NCI-H2107 (cell line): ENCODE data around the gene PRR33.
"Not testable (repeated sequence)": the region's sequence is repeated elsewhere in the genome, so short reads cannot be mapped to it uniquely, and the experiment has no call there.

ENCODE experiments used
- DNase-seq: peaks from one replicate; lab custom pipeline; 2025; lab: John Stamatoyannopoulos, UW

PRR33 gene

DNA sequence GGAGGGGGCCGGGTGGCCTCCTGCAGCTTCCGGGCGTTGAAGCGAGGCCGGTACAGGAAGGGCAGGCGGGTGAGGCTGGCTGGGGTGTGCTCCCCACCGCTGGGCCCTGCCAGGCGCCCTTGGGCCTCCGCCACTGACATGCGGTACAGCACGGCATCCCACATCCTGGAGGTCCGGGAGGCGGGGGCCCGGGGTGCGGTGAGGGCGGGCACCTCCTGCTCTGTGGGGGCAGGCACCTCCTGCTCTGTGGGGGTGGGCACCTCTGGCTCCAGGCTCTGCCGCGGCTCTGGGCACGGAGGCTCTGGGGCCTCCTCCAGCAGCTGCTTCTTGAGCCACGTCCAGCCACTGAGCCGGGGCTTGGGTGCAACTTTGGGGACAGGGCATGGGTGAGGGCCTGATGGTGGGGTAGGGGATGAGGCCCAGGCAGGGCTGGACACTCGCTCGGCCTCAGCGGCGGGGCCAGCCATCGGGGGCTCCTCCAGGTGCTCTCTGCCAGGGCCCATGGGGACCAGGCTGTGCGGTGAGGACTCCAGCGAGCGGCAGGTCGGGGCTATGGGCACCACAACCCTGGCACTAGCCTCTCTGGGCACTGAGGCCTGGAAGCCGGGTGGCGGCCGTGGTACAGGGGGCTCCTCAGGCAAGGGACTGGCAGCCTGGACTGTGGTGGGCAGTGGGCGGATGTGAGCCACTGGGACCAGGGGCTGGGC lies 2.3 kb downstream of the PRR33 start:
- DNase-seq = no peak

DNA sequence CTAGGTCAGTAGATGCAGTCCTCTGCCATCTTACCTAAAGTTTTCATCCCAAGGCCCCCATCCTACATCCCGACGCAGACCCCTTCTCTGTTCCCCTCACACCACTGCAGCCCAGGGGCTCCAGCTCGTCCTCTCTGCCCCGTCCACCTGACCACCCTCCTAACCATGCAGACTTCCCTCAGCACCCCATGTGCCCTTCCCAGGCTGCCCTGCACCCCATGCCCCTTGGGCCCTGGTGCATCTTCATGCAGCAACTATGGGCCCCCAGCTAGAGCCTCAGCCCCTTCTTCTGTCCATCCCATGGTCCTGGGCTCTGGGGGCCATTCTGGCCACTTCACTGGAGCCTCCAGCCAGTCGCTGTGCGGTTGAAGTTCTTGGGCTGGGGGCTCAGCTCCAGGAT lies 2.9 kb downstream of the PRR33 start:
- DNase-seq = no peak

DNA sequence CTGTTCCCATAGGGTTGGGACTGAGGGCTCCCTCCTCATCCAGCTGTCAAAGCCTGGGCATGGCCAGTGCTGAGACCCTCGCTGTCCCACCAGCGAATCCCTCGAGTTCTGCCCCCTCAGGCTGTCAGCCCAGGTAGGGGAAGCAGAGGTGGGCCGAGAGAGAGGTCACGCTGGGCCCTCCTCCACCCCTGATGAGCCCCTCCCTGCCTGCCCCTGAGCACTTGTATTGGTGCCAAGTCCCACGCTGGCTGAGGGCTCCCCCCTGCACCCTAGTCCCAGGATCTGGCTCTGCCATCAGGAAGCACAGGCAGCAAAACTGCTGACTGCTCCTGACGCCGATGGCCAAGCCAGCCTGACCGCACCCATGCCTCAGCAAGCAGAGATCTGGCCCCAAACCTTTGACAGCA lies 3.3 kb downstream of the PRR33 start:
- no peak for DNase-seq

DNA sequence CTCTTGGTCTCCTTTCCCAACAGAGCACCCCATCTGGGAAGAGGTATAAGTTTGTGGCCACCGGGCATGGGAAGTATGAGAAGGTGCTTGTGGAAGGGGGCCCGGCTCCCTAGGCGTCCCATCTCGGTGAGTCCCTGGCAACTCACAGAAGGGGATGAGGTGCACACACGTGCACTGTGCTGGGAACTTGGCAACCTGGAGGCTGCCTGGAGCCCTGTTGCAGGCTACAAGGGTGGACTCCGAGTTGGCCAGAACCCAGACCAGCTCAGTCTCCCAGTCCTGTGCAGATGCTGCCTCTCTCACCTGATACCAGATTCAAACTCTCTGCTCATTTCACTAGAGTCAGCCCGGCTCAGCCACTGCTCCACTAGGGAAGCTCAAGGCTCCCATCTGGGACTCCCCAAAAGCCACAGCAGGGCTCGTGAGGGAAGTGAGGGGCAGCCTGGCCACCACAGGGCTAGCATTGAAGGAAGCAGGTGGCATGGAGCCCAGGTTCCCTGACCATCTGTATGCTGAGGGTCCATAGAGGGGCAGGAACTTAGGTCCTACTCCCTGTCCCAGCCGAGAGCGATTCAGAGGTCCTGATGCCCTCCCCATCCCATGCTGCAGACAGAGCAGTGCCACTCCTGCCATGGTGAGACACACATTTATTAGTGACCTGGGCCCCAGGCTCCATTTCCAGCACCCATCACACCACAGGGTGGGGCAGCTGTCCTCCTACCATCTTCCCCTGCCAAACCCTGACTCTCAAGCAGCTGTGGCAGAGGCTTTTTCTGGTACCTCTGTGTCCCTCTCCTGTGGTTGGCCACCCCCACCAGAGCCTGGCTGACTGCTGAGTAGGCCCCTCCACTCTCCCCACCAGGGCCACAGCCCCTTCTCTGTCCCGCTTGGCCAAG lies 4.0 kb downstream of the PRR33 start:
- DNase-seq = no peak

DNA sequence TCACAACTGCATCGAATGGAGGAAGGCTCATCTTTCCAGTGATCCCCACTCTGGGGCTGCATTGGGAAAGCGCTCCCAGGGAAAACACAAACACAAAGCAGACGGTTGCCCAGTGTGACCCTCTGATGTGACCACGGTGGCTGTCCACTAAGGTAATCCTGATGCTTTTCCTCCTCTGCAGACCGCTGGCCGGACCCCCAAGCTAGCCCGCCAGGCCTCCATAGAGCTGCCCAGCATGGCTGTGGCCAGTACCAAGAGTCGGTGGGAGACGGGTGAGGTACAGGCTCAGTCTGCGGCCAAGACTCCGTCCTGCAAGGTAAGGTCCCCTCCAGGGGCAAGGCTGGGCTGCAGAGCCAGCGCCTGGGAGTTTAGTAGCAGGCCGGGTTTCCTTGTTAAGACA lies 5.1 kb downstream of the PRR33 start:
- DNase-seq = not testable (repeated sequence)

DNA sequence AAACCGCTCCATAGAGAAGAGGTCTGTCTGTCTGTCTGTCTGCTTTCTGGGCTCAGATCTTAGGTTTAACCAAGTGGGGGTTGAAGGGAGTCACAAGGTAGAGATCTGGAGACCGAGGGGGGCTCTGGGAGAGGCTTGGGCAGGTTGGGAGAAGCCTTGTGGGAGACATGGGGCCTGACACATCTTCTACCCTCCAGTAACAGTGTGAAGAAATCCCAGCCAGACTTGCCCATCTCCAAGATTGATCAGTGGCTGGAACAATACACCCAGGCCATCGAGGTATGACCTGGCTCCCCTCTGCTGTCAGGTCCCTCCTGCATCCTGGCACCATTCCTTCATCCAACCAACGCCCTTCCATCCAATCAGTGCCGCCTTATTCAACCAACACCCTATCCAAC lies 7.4 kb downstream of the PRR33 start:
- no peak for DNase-seq

DNA sequence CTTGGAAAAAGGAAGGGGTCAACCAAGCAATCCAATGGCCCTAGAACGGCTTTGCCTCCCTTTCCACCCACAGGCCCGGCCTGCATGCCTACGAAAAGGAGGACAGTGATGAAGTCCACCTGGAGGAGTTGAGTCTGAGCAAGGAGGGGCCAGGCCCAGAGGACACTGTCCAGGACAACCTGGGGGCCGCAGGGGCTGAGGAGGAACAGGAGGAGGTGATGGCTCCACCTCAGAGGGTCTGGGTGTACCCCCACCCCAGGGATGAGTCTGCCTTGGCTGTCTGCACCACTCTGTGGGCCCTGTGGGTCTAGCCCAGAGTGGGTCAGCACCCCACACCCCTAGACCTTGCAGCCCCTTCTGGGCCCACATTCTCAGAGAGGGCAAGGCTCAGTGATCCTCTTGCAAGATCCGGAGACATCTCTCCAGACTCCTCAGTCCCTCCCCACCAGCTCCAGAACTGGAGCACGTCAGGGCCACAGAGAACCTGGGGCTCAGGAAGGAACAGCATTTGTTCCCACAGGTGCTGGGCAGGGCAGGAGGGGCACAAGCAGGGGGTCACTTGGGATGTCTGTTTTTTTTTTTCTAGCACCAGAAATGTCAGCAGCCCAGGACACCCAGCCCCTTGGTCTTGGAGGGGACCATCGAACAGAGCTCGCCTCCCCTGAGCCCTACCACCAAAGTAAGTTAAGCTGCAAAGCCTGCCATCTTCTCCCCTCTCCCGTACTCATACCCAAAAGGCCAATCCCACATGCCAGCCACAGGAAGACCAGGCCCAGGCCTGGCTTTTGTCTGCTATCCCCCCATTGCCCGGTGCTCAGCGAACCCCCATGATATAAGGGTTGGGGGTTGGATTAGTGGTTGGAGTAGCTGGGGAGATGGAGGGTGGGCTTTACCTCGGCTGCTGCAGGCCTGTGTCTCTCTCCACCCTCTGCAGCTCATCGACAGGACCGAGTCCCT lies 8.1 kb downstream of the PRR33 start:
- no peak for DNase-seq

DNA sequence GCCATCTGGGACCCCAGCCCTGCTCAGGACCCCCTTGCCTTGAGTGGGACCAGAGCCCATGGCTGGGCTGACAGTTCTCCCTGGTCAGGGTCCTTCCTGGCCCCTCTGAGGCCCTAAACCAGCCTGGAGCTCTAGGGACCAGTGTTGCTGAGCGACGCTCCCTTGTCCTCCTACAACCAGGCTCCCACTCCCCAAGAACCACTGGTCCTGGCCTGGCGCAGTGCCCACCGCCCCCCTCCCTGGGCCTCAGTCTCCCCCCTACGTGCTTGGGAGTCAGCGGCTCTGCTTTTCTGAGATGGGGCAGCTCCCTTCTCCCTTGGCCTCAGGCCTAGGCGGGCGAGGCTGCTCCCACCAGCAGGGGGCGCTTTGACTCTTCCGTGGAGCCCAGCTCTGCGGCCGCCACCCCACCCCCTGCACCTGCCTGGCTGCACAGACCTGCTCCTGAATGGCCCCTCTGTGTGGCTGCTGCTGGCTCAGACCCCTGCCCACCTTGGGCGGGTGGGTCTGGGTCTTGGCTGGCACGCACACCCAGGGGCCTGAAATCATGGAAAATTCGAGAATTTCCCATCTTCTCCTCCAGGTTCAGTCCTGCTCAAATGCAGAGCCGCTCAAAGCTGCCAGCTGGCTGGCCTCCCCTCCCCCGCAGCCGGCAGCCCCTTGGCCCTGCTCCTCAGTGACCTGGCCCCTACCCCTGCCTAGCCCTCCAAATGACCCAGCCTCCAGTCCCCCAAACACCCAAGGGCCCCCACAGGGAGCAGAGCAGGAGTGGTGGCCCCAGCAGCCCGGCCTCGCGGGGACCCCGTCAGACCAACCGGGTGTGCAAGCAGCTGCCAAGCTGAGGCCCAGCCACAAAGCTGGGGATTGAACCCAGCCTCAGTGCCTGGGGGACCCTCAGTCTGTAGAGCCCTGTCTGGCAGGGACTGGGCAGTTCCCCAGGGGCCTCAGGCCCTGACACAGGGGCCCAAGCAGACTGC lies 9.1 kb downstream of the PRR33 start:
- peak; percentile 51 for DNase-seq

DNA sequence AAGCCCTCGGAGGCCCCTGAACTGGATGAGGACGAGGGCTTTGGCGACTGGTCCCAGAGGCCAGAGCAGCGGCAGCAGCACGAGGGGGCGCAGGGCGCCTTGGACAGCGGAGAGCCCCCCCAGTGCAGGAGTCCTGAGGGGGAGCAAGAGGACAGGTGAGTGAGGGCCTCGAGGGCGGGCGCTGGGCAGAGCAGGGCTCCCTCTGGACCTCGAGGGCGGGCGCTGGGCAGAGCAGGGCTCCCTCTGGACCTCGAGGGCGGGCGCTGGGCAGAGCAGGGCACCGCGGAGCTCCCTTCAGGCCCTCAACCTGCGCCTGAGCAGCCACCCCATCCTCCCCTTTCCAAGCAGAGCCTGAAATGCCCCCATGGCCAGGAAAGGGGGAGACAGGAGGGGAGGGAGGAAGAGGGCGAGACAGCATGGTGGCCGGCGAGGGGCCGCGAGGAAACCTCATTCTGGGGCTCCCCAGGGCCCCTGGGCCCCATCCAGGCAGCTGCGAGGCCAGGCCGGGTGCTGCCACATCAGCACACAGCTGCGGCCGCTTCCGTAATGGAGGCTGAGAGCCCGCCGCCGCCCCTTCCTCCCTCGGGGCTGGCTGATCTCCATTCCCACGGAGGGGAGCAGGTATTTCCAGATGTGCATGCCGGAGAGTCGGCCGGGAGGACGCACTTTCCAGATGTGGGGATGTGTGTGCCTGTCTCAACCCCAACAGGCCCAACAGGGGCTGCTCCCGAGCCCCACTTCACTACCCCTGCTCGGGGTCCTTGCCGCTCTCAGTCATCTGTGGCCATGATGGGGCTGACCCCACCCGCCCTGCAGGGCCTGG lies 10.0 kb downstream of the PRR33 start:
- DNase-seq = no peak

DNA sequence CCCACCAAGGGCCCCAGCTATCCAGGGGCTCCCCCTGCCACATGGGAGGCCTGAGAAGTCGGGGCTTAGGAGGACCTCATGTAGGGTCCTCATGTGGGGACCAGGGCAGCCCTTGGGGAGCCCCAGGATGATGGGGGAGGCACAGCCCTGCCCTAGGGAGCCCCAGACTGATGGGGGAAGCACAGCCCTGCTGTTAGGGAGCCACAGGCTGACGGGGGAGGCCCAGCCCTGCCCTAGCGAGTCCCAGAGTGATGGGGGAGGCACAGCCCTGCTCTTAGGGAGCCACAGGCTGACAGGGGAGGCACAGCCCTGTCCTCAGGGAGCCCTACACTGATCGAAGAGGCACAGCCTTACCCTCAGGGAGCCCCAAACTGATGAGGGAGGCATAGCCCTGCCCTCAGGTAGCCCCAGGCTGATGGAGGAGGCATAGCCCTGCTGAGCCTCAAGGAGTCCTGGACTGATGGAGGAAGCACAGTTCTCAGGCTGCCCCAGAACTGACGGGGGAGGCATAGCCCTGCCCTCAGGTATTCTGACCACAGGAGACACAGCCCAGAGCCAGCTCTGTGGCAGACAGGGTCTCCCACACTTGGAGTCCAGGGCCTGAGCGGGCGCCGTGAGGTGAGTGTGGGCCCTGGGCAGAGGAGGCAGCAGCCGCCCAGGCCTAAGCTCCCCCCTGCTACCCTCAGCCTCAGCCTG lies 10.8 kb downstream of the PRR33 start:
- no peak for DNase-seq

DNA sequence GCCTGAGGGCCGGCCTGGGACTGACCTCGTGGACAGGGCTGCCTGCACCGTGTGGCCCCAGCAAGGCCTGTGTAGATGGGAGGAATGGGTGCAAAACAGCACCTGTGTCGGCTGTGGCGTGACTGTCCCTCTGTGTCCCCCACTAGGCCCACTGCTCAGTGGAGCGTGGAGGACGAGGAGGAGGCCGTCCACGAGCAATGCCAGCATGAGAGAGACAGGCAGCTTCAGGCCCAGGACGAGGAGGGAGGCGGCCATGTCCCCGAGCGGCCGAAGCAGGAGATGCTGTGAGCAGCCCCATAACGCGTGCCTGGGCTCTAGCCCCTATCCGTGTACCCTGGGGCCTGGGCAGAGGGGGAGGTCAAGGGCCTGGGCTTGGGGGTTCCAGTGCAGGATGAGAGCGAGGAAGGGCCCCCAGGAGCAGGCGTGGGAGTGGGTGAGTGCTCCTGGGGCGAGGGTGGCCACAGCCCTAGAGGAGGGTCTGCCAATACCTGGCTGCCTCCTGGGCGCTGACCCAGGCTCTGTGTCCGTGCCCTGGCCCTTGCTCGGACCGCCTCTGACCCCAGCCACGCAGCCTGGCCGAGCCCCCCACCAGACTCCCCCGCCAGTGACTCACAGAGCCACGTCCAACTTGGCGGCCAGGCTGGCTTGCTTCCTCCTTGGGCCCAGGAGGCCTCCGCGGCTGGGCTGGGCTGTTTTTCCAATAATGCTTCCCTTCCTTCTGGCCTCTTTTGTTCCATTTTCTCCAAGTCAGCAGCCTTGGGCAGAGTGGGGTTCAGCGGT lies 11.6 kb downstream of the PRR33 start:
- no peak for DNase-seq

DNA sequence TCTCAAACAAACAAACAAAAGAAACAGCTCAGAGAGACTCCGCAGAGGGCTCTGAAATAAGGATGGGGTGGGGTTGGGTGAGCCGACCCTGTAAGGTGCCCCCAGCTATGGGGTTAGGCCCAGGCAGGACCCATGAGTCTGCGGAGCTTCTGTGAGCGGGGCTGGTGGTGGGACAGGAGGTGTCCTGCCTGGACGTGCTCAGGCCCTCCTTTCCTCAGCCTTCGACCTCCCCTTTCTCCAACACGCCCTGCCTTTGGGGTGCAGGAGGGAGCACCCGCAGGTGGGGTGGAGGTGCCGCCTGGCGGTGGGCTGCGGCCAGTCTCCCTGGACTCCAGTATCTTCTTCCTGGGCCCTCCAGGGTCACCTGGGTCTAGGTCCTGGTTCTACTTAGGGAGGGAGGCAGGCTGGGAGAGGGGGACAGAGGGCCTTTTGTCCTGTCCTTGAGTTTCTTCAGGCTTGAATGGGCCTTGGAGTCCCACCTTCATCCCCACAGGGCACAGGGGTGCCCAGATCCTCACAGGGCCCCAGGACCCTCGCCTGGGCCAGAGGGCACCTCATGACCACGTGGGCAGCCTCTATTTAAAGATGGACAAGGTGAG lies 12.3 kb downstream of the PRR33 start:
- no peak for DNase-seq

DNA sequence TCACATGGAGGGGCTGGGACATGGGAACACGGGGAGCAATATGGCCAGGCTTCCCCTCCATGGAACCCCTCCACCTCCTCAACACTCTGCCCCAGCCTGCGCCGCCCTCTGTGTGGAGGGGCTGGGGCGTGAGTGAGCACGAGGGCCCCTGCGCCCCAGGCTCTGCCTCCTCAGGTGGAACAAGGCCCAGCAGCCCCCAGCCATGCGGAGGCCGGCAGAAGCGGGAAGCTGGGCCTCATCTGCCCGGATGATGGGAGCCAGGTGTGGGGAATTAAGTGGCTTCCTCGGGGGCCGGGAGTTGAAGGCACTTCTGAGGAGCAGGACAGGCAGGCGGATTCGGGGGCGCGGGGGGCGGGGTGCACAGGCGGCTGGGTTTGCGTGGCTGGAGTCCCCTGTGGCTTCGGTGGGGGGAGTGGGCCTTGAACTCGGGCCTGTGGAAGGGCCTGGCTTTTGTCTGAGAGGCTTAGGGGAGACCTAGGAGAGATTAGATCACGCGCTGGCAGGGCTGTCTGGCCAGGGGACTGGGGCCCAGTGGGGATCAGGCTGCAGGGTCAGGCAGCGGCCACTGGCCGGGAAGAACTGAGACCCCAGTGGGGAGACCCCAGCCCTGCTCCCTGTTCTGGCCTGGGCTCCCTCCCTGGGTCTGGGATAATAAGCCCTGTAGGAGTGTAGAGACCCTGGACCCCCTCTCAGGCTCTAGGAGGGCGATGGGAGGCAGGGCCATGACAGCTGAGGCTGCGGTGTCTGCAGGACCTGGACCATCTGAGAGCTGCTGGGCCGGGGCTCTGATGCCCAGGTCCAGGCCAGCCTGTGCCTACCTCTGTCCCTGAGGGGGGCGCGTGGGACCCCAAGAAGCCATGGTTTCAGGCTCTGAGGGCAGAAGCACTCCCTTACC lies 13.3 kb downstream of the PRR33 start:
- no peak for DNase-seq

DNA sequence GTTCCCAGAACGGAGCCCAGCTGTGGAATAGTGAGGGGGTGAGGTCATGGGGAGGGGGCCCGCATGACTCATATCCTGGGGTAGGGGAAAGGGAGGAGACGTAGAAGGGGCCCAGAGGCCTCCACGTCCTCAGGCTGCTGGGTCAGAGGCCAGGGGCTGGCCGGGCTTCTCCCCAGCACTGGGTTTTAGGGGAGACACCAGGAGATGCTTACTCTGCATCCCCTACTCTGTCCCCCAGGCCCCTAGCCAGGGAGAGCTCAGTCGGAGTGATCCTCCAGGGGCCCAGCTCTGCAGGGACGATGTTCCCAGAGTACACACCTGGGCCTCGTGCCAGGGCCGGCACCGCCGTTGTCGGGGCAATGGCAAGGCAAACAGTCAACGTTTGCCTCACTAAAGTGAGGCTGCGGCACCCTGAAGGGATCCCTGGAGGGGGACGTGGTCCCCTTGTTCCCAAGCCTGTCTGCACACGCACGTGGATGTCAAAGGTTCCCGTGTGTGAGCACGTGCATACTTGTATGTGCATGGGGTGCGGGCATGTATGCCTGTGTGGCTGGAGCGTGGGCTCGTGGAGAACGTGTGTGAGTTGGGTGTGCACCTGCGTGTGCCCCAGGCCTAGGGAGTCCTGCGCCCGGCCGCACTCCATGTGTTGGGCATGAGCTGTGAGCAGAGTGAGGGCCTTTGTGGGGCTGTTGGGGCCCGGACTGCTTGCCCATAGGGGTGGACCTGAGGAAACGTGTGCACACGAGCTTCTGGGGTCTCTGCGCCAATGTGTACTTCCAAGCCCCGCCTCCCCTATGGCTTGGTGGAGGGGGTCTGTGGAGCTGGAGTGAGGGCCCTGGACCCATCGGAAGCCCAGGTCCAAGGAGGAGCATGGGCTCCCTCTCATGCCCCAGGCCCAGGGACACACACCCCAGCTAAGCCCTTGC lies 14.2 kb downstream of the PRR33 start:
- DNase-seq = no peak

DNA sequence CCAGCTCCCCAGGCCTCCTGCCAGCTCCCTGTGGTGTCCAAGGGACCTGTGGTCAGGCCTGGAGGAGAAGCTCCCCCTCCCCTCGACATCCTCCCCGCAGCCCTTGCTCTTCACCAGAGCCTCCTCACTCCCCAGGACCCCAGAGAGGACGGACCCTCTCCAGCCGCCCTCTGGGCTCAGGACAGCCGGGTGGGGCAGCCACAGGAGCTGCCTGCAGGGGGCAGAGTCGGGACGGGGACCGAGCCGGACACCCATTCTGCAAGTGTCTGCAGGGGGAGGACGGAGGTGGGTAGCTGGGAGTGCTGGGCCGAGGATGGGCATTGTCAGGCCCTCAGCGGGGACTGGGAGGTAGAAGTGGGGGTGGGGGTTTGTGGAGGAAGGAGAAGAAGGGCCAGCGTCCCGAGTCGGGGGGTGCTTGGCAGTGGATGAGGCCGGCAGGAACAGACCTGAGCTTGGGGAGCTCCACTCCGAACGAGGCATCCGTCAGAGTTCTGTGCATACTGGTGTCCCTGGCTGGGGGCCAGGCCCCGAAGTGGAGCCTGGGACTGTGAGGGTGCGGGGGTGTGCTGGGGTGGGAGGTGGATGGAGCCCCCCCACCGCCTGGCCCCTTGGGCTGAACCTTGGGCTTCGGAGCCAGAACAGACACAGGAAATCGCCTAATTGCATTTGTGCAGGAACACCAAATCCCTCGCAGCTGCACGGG lies 15.2 kb downstream of the PRR33 start:
- DNase-seq = no peak
